Neural cell (in vitro differentiated cells): ENCODE measurements around the gene RGS13. TPM values are rescaled to one million over a fixed set of nuclear protein-coding genes. Genes with fewer than 3 reads are reported as not detected.

Experiments
- H2AFZ ChIP-seq: fragments of 200-600, 300-800 bp; sonication (generic), shearing (Covaris generic); 2 replicates; pipeline ENCODE4 v1.6.0; 2014; ENCODE audit warnings: low read depth, mild to moderate bottlenecking, antibody characterized with exemption, low read length, moderate library complexity
- H3F3A ChIP-seq: fragments of 200-600 bp; shearing (Covaris generic); 2 replicates; pipeline ENCODE4 v1.6.1; 2016; ENCODE audit warnings: mild to moderate bottlenecking, moderate library complexity, mixed read lengths, antibody characterized with exemption, low read length; ENCODE audit not compliant: insufficient read depth, poor library complexity, severe bottlenecking
- H3K27ac ChIP-seq: fragments of 200-600, 300-800 bp; sonication (generic), shearing (Covaris generic); 2 replicates; pipeline ENCODE4 v1.5.1; 2014; ENCODE audit warnings: mild to moderate bottlenecking, low read length, moderate library complexity
- H3K27me3 ChIP-seq: fragments of 300-800, 200-600 bp; sonication (generic), shearing (Covaris generic); 2 replicates; pipeline ENCODE4 v1.6.0; 2014; ENCODE audit warnings: mild to moderate bottlenecking, low read depth, low read length, moderate library complexity; ENCODE audit not compliant: insufficient read depth
- H3K36me3 ChIP-seq: fragments of 300-800, 200-600 bp; sonication (generic), shearing (Covaris generic); 2 replicates; pipeline ENCODE4 v1.5.1; 2014; ENCODE audit warnings: mild to moderate bottlenecking, antibody characterized with exemption, low read length, moderate library complexity; ENCODE audit not compliant: insufficient read depth
- H3K4me2 ChIP-seq: fragments of 300-800, 200-600 bp; sonication (generic), shearing (Covaris generic); 2 replicates; pipeline ENCODE4 v1.6.0; 2014; ENCODE audit warnings: mild to moderate bottlenecking, low read length
- H3K4me3 ChIP-seq: fragments of 300-800, 200-600 bp; sonication (generic), shearing (Covaris generic); 2 replicates; pipeline ENCODE4 v1.5.1; 2014; ENCODE audit warnings: mild to moderate bottlenecking, low read length, moderate library complexity
- H3K79me2 ChIP-seq: fragments of 200-600 bp; shearing (Covaris generic); replicated peaks from 2 replicates; pipeline ENCODE4 v1.6.0; 2014; ENCODE audit warnings: mild to moderate bottlenecking, low read length, moderate library complexity; ENCODE audit not compliant: insufficient read depth
- H3K9ac ChIP-seq: fragments of 300-800, 200-600 bp; sonication (generic), shearing (Covaris generic); 2 replicates; pipeline ENCODE4 v1.6.1; 2016; ENCODE audit warnings: mild to moderate bottlenecking, low read length, mixed read lengths
- H3K9me2 ChIP-seq: fragments of 200-600 bp; shearing (Covaris generic); 2 replicates; pipeline ENCODE4 v1.6.1; 2016; ENCODE audit warnings: mild to moderate bottlenecking, low read length, mixed read lengths; ENCODE audit not compliant: insufficient read depth
- H3K9me3 ChIP-seq: fragments of 200-600, 300-800 bp; sonication (generic), shearing (Covaris generic); 2 replicates; pipeline ENCODE4 v1.6.1; 2016; ENCODE audit warnings: mild to moderate bottlenecking, mixed run types, low read length, moderate library complexity, mixed read lengths
- H4K20me1 ChIP-seq: fragments of 200-600 bp; shearing (Covaris generic); 2 replicates; pipeline ENCODE4 v1.6.1; 2016; ENCODE audit warnings: mild to moderate bottlenecking, mixed run types; ENCODE audit not compliant: insufficient read depth
- CTCF ChIP-seq: fragments of 450-650 bp; IDR thresholded peaks from 2 replicates; pipeline ENCODE4 v1.5.1; 2014; ENCODE audit warnings: antibody characterized with exemption, mild to moderate bottlenecking, moderate library complexity; ENCODE audit not compliant: poor library complexity, severe bottlenecking
- EP300 ChIP-seq: fragments of 450-650 bp; conservative IDR thresholded peaks from 2 replicates; pipeline ENCODE4 v1.6.1; 2014; ENCODE audit warnings: antibody characterized with exemption, mild to moderate bottlenecking, moderate library complexity; ENCODE audit not compliant: poor library complexity, severe bottlenecking
- EZH2 ChIP-seq: fragments of 200-600, 300-800 bp; shearing (Covaris generic), sonication (generic); IDR thresholded peaks from 2 replicates; pipeline ENCODE4 v1.6.1; 2014; ENCODE audit warnings: antibody characterized with exemption, low read length, borderline replicate concordance, mild to moderate bottlenecking; ENCODE audit not compliant: insufficient read depth, poor library complexity, severe bottlenecking
- MXI1 ChIP-seq: fragments of 450-650 bp; conservative IDR thresholded peaks from 2 replicates; pipeline ENCODE4 v1.6.1; 2014; ENCODE audit warnings: antibody characterized with exemption, mild to moderate bottlenecking; ENCODE audit not compliant: poor library complexity, severe bottlenecking
- POLR2AphosphoS5 ChIP-seq: IDR thresholded peaks from 2 replicates; pipeline ENCODE4 v1.6.1; 2012
- RAD21 ChIP-seq: fragments of 450-650 bp; conservative IDR thresholded peaks from 2 replicates; pipeline ENCODE4 v1.6.1; 2014; ENCODE audit warnings: antibody characterized with exemption, mild to moderate bottlenecking, moderate library complexity
- REST ChIP-seq: IDR thresholded peaks from 2 replicates; pipeline ENCODE4 v1.6.1; 2012; ENCODE audit warnings: borderline replicate concordance
- SMC3 ChIP-seq: fragments of 450-650 bp; conservative IDR thresholded peaks from 2 replicates; pipeline ENCODE4 v1.6.1; 2014; ENCODE audit warnings: antibody characterized with exemption, mild to moderate bottlenecking, moderate library complexity; ENCODE audit not compliant: poor library complexity
- TAF1 ChIP-seq: IDR thresholded peaks from 2 replicates; pipeline ENCODE4 v1.6.1; 2012; ENCODE audit warnings: low read depth
- polyA plus RNA-seq: library from polyadenylated mRNA; depleted of rRNA; stranded (reverse); fragments of >200 nt; gene quantifications from 2 replicates; pipeline ENCODE4 v1.2.3, GENCODE V29; 2014

The RGS13 gene
- polyA plus RNA-seq, 1 donor from 2014 or later, result not detected

- no peak overlapping the region for H3K9ac ChIP-seq
- no peaks in the 10 kb centered on the region for H3K27me3 ChIP-seq
- no peak overlapping the region for H3K4me2 ChIP-seq
- H2AFZ ChIP-seq, result no peak overlapping the region
- no peaks in the 10 kb centered on the region for H3K79me2 ChIP-seq
- no peak overlapping the region for H3K4me3 ChIP-seq
- H3K36me3 ChIP-seq, result no peaks in the 10 kb centered on the region
- no peaks in the 10 kb centered on the region for H3F3A ChIP-seq
- H4K20me1 ChIP-seq, result no peaks in the 10 kb centered on the region
- H3K27ac ChIP-seq, result no peak overlapping the region
- H3K9me3 ChIP-seq, result no peaks in the 10 kb centered on the region
- H3K9me2 ChIP-seq, result no peaks in the 10 kb centered on the region
- TF ChIP-seq CTCF (no peak), REST (no peak), EP300 (no peak), RAD21 (no peak), SMC3 (no peak), MXI1 (no peak), POLR2AphosphoS5 (no peak), EZH2 (no peak), TAF1 (no peak)
Measured at GRCh38 chr1:192709544-192709943, 73.6 kb downstream of the RGS13 start.

Other genes starting within 250 kb of the RGS13 start
- gene RGS1, start 60.4 kb upstream of the RGS13 start, polyA plus RNA-seq, result not detected in 2 replicates
- 166 and 189 TPM in 2 replicates for gene RGS2, start 172.9 kb downstream of the RGS13 start, polyA plus RNA-seq